SK-N-SH (cell line): ENCODE data around the gene MORN5.

Experiments used
- EP300 ChIP-seq, 2 experiments: IDR thresholded peaks; 2 replicates each; pipeline versions ENCODE4 v1.4.0 to v1.6.1; 2012; ENCODE audit warnings: borderline replicate concordance in 1 of 2, low read depth in 1 of 2, low read length in 1 of 2
- EZH2phosphoT487 ChIP-seq: fragments of 200-600 bp; sonication (generic); IDR thresholded peaks from 2 replicates; pipeline ENCODE4 v1.6.1; 2017; ENCODE audit warnings: low read depth, mixed run types, mild to moderate bottlenecking, antibody characterized with exemption, moderate library complexity, borderline replicate concordance
- PBX3 ChIP-seq: IDR thresholded peaks from 2 replicates; pipeline ENCODE4; 2012
- POLR2AphosphoS5 ChIP-seq: IDR thresholded peaks from 2 replicates; pipeline ENCODE4 v1.6.1; 2012; ENCODE audit warnings: low read depth, low read length
- RCOR1 ChIP-seq: fragments of 150-350 bp; IDR thresholded peaks from 2 replicates; pipeline ENCODE4 v1.6.1; 2017; ENCODE audit warnings: antibody characterized with exemption, low read length
- RFX5 ChIP-seq: IDR thresholded peaks from 2 replicates; pipeline ENCODE4 v1.6.1; 2012; ENCODE audit warnings: mild to moderate bottlenecking, improper control_type of control experiment, low read length
- RXRA ChIP-seq: IDR thresholded peaks from 2 replicates; pipeline ENCODE4 v1.4.0; 2012; ENCODE audit warnings: low read depth, mild to moderate bottlenecking, borderline replicate concordance
- SMC3 ChIP-seq: IDR thresholded peaks from 2 replicates; pipeline ENCODE4 v1.6.1; 2012; ENCODE audit warnings: low read depth, low read length, improper control_type of control experiment
- TF ChIP-seq, protein P1 (sequence below): fragments of 200-600 bp; sonication (generic); IDR thresholded peaks from 2 replicates; pipeline ENCODE4 v1.6.1; 2017; ENCODE audit warnings: antibody characterized with exemption, mild to moderate bottlenecking, moderate library complexity
- TF ChIP-seq, protein P2 (sequence below): IDR thresholded peaks from 2 replicates; pipeline ENCODE4 v1.4.0; 2012; ENCODE audit warnings: low read depth
- TF ChIP-seq, protein P3 (sequence below): IDR thresholded peaks from 2 replicates; pipeline ENCODE4 v1.6.1; 2012; ENCODE audit warnings: mild to moderate bottlenecking, low read depth, low read length, moderate library complexity

GRCh38 chr9:122186777-122187470 lies 27.2 kb downstream of the MORN5 start:
- TF ChIP-seq PBX3 (no peak), EP300 (IDR thresholded peaks at IDR 0.05; ENCODE audit: borderline replicate concordance in 1 of 2, low read depth in 1 of 2, low read length in 1 of 2) (no peak), RXRA (no peak), RCOR1 (no peak), POLR2AphosphoS5 (no peak), EZH2phosphoT487 (no peak), RFX5 (no peak), SMC3 (no peak)
- TF ChIP-seq, protein P1, sequence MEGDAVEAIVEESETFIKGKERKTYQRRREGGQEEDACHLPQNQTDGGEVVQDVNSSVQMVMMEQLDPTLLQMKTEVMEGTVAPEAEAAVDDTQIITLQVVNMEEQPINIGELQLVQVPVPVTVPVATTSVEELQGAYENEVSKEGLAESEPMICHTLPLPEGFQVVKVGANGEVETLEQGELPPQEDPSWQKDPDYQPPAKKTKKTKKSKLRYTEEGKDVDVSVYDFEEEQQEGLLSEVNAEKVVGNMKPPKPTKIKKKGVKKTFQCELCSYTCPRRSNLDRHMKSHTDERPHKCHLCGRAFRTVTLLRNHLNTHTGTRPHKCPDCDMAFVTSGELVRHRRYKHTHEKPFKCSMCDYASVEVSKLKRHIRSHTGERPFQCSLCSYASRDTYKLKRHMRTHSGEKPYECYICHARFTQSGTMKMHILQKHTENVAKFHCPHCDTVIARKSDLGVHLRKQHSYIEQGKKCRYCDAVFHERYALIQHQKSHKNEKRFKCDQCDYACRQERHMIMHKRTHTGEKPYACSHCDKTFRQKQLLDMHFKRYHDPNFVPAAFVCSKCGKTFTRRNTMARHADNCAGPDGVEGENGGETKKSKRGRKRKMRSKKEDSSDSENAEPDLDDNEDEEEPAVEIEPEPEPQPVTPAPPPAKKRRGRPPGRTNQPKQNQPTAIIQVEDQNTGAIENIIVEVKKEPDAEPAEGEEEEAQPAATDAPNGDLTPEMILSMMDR: no peak
- TF ChIP-seq, protein P2, sequence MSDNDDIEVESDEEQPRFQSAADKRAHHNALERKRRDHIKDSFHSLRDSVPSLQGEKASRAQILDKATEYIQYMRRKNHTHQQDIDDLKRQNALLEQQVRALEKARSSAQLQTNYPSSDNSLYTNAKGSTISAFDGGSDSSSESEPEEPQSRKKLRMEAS: no peak
- TF ChIP-seq, protein P3, sequence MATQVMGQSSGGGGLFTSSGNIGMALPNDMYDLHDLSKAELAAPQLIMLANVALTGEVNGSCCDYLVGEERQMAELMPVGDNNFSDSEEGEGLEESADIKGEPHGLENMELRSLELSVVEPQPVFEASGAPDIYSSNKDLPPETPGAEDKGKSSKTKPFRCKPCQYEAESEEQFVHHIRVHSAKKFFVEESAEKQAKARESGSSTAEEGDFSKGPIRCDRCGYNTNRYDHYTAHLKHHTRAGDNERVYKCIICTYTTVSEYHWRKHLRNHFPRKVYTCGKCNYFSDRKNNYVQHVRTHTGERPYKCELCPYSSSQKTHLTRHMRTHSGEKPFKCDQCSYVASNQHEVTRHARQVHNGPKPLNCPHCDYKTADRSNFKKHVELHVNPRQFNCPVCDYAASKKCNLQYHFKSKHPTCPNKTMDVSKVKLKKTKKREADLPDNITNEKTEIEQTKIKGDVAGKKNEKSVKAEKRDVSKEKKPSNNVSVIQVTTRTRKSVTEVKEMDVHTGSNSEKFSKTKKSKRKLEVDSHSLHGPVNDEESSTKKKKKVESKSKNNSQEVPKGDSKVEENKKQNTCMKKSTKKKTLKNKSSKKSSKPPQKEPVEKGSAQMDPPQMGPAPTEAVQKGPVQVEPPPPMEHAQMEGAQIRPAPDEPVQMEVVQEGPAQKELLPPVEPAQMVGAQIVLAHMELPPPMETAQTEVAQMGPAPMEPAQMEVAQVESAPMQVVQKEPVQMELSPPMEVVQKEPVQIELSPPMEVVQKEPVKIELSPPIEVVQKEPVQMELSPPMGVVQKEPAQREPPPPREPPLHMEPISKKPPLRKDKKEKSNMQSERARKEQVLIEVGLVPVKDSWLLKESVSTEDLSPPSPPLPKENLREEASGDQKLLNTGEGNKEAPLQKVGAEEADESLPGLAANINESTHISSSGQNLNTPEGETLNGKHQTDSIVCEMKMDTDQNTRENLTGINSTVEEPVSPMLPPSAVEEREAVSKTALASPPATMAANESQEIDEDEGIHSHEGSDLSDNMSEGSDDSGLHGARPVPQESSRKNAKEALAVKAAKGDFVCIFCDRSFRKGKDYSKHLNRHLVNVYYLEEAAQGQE: no peak
